SU-DHL-6 (cell line): ENCODE results near the gene KRT80.

Experiments
- H2AFZ ChIP-seq: fragments of 200-600 bp; sonication (generic); 2 replicates; pipeline ENCODE4 v1.6.1; 2014; ENCODE audit warnings: low read depth, mild to moderate bottlenecking, moderate library complexity, mixed read lengths, antibody characterized with exemption, low read length; ENCODE audit not compliant: severe bottlenecking
- H3F3A ChIP-seq: fragments of 200-600 bp; shearing (Covaris generic); 2 replicates; pipeline ENCODE4 v1.6.0; 2016; ENCODE audit warnings: antibody characterized with exemption, mild to moderate bottlenecking; ENCODE audit not compliant: insufficient read depth
- H3K27ac ChIP-seq: fragments of 200-600 bp; sonication (generic); 2 replicates; pipeline ENCODE4 v1.5.1; 2016; ENCODE audit warnings: low read depth, mild to moderate bottlenecking, low read length, moderate library complexity, mixed read lengths
- H3K27me3 ChIP-seq: fragments of 200-600 bp; sonication (generic), shearing (Covaris generic); 2 replicates; pipeline ENCODE4 v1.6.0; 2014; ENCODE audit warnings: mild to moderate bottlenecking, low read length
- H3K36me3 ChIP-seq: fragments of 200-600 bp; sonication (generic); 2 replicates; pipeline ENCODE4 v1.6.1; 2014; ENCODE audit warnings: mild to moderate bottlenecking, low read length, mixed read lengths
- H3K4me2 ChIP-seq: fragments of 300-600, 200-600 bp; shearing (Covaris generic), sonication (generic); 2 replicates; pipeline ENCODE4 v1.6.0; 2014; ENCODE audit warnings: low read length, low read depth, mild to moderate bottlenecking; ENCODE audit not compliant: poor library complexity, severe bottlenecking
- H3K4me3 ChIP-seq: fragments of 200-600 bp; sonication (generic); 2 replicates; pipeline ENCODE4 v1.5.1; 2014; ENCODE audit warnings: antibody characterized with exemption, low read length, mild to moderate bottlenecking, mixed read lengths; ENCODE audit not compliant: insufficient read depth, poor library complexity, severe bottlenecking
- H3K79me2 ChIP-seq: fragments of 200-600 bp; sonication (generic); 2 replicates; pipeline ENCODE4 v1.6.1; 2014; ENCODE audit warnings: mild to moderate bottlenecking, low read length, moderate library complexity; ENCODE audit not compliant: insufficient read depth
- H3K9ac ChIP-seq: fragments of 200-600 bp; sonication (generic); 2 replicates; pipeline ENCODE4 v1.7.0; 2014; ENCODE audit warnings: mild to moderate bottlenecking, low read length
- H3K9me2 ChIP-seq: fragments of 200-600 bp; sonication (generic); replicated peaks from 2 replicates; pipeline ENCODE4 v1.6.1; 2014; ENCODE audit warnings: low read length; ENCODE audit not compliant: insufficient read depth
- H3K9me3 ChIP-seq: fragments of 200-600 bp; sonication (generic); 2 replicates; pipeline ENCODE4 v1.6.1; 2014; ENCODE audit warnings: low read length, mixed read lengths; ENCODE audit not compliant: insufficient read depth
- H4K20me1 ChIP-seq: fragments of 200-600 bp; sonication (generic); 2 replicates; pipeline ENCODE4 v1.6.1; 2014; ENCODE audit warnings: low read depth, mild to moderate bottlenecking, antibody characterized with exemption, low read length, moderate library complexity, mixed read lengths
- CTCF ChIP-seq: fragments of 200-600 bp; sonication (generic); IDR thresholded peaks from one replicate; pipeline ENCODE4 v1.5.1; 2017; ENCODE audit warnings: antibody characterized with exemption, mild to moderate bottlenecking, low read length, moderate library complexity; ENCODE audit not compliant: insufficient read depth, poor library complexity, severe bottlenecking
- EZH2phosphoT487 ChIP-seq: fragments of 200-600 bp; sonication (generic), shearing (Covaris generic); conservative IDR thresholded peaks from 2 replicates; pipeline ENCODE4 v1.6.1; 2018; ENCODE audit warnings: mild to moderate bottlenecking, antibody characterized with exemption, low read length, moderate library complexity, mixed read lengths

KRT80 gene

GRCh38 chr12:52193532-52193931 is 1.7 kb upstream of the KRT80 start:
- H4K20me1 ChIP-seq: no peaks in the 10 kb centered on the region
- no peak overlapping the region for H3K4me3 ChIP-seq
- H3K36me3 ChIP-seq: no peaks in the 10 kb centered on the region
- H3K9ac ChIP-seq: no peak overlapping the region
- TF ChIP-seq EZH2phosphoT487 (no peak), CTCF (no peak)
- H3F3A ChIP-seq: no peaks in the 10 kb centered on the region
- H3K9me2 ChIP-seq: no peaks in the 10 kb centered on the region
- no peak overlapping the region for H2AFZ ChIP-seq
- no peak overlapping the region for H3K27ac ChIP-seq
- no peaks in the 10 kb centered on the region for H3K9me3 ChIP-seq
- H3K79me2 ChIP-seq: no peaks in the 10 kb centered on the region
- H3K4me2 ChIP-seq: no peak overlapping the region
- no peaks in the 10 kb centered on the region for H3K27me3 ChIP-seq

DNA sequence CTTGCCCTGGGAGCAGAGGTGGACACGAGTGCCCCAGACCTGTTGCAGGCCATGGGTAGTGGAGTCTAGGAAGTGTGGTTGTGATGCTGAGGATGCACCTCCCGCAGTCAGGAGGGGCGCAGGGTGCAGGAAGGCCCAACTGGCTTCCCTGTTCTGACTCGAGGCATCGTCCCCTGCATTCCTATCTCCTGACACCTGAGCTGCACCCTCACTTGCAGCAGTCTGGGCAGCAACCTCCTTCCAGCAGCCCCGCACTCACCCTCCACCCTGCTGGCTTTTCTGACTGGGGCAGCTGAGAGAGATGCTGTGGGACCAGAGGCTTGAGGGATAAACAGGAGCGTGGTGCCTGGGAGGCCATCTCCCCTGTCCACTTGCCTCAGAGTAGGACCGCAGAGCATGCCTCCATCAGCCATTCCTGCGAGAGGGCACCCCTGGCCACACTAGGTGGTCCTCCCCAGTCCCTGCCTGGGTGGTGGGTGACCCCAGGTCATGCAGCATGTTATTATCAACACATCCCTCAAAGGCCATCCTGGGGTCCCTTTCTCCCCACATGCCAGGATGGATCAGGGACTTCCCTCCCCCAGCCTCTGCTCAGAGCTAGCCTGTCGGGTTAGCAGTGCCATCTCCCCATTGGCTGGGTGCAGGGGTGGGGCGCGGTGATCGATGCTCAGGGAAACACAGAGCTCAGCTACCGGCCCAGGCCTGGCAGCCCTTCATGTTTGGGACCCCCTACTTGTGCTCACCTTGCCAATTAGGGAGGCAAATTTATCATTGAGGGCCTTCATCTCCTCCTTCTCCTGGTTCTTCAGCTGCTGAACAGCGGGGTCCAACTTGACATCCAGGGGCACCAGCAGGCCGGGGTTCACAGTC is 719 bp downstream of the KRT80 start:
- Histone ChIP-seq H2AFZ (no peak overlapping the region), H3K27me3 (no peaks in the 10 kb centered on the region), H3K27ac (no peak overlapping the region), H3K9me2 (no peaks in the 10 kb centered on the region), H3K79me2 (no peaks in the 10 kb centered on the region), H3F3A (no peaks in the 10 kb centered on the region), H3K4me3 (no peak overlapping the region), H3K4me2 (no peak overlapping the region), H3K9me3 (no peaks in the 10 kb centered on the region), H3K9ac (no peak overlapping the region), H4K20me1 (no peaks in the 10 kb centered on the region), H3K36me3 (no peaks in the 10 kb centered on the region)
- no peak for TF ChIP-seq EZH2phosphoT487
- TF ChIP-seq CTCF: no peak

DNA sequence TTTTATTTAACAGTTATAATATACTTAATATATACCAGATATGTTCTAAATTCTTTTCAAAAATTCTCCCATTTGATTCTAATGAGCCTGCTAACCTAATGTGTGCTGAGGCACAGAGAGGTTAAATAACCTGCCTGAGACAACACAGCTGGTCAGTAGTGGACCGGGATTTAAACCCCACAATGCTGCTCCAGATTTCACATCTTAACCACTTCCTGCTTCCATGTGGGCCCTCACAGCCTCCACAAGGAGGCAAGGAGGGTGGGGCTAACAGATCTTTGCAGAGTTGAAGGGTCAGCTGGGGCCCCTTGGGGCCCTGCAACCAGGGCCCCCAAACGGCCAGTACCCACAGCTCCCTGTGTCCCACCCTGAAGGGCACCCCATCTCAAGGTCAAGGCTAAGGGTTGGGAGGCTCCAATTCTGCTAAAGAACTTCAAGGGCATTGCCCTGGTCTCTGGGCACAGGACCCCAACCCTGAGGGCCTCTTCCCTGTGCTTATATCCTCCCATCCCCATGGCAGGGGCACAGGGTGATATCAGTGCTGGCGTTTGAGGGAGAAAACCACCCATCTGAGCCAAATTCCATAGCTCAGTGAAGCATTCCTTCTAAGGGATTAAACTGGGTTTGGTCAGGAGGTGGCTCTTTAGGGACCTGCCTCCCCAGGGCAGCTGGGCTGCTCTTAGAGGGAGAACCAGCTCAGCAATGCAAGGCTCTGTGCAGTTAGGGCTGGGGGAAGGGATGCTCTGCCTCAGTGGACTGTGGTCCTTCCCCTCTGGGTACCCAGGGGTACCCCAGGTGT is 2.2 kb downstream of the KRT80 start:
- Histone ChIP-seq H3K9ac (no peak overlapping the region), H3K4me3 (no peak overlapping the region), H3K27me3 (no peaks in the 10 kb centered on the region), H3K4me2 (no peak overlapping the region), H2AFZ (no peak overlapping the region), H3F3A (no peaks in the 10 kb centered on the region), H3K27ac (no peak overlapping the region), H4K20me1 (no peaks in the 10 kb centered on the region), H3K9me3 (no peaks in the 10 kb centered on the region), H3K9me2 (no peaks in the 10 kb centered on the region), H3K79me2 (no peaks in the 10 kb centered on the region), H3K36me3 (no peaks in the 10 kb centered on the region)
- no peak for TF ChIP-seq CTCF
- no peak for TF ChIP-seq EZH2phosphoT487
